K562 (cell line): Measurements from ENCODE around the gene CALY. TPM values are rescaled to one million over a fixed set of nuclear protein-coding genes. Genes with fewer than 3 reads are reported as not detected.

Experiments used
- ATAC-seq: fragments of 200-7000 bp; cut with Tn5 transposase; 3 replicates; pipeline ENCODE4 v1.9.1; 2020; ENCODE audit warnings: moderate library complexity
- BruUV-seq: library from RNA; stranded (reverse); fragments of 400-500 nt; replicated peaks from 2 replicates; lab custom pipeline; 2021; lab: Mats Ljungman, UMichigan
- CTCF ChIA-PET: fragments of 300-600 bp; formaldehyde crosslinking; extraction: SDS; loops from one replicate; lab custom pipeline; 2021; ENCODE audit warnings: low intra/inter-chr PET ratio; lab: Yijun Ruan, JAX
- POLR2A ChIA-PET: fragments of 300-600, 350-650 bp; sonication (Branson Sonifier 250); formaldehyde crosslinking; extraction: SDS; loops from one replicate; lab custom pipeline; 2021; ENCODE audit warnings: antibody characterized with exemption, inconsistent platforms; lab: Yijun Ruan, JAX
- DNase-seq, 4 experiments: peaks; one replicate each; pipeline versions ENCODE4 v3.0.0 to v3.0.0-alpha.2; 2011 to 2018; ENCODE audit warnings: low spot score in 3 of 4, mixed read lengths in 3 of 4; ENCODE audit errors: extremely low read depth in 1 of 4
- FAIRE-seq: peaks from 2 replicates; lab custom pipeline; 2011; peaks lifted over from hg19 to GRCh38; lab: Jason Lieb, UNC
- H2AFZ ChIP-seq: 2 replicates; pipeline ENCODE4 v1.6.0; 2011; ENCODE audit warnings: low read depth, low read length, control low read depth, inconsistent platforms
- H3K27ac ChIP-seq: fragments of 200-600 bp; 3 replicates; pipeline ENCODE4 v1.8.0; 2011; ENCODE audit warnings: low read depth, mild to moderate bottlenecking, control low read depth, inconsistent platforms, low read length, moderate library complexity, mixed read lengths; ENCODE audit errors: extremely low read depth
- H3K27me3 ChIP-seq, 2 experiments: fragments of 300-600 bp in 1 of 2; 2 replicates in 1 of 2; 3 replicates in 1 of 2; pipeline versions ENCODE4 v1.6.0 to v1.8.0; 2011; ENCODE audit warnings: inconsistent platforms in 2 of 2, low read length in 2 of 2, mild to moderate bottlenecking in 1 of 2, mixed read lengths in 1 of 2, moderate library complexity in 1 of 2; ENCODE audit not compliant: control insufficient read depth in 2 of 2, insufficient read depth in 2 of 2
- H3K36me3 ChIP-seq: fragments of 300-600 bp; 3 replicates; pipeline ENCODE4 v1.8.0; 2011; ENCODE audit warnings: mild to moderate bottlenecking, low read length, inconsistent platforms; ENCODE audit not compliant: control insufficient read depth, insufficient read depth
- H3K4me1 ChIP-seq, 2 experiments: fragments of 200-600 bp in 1 of 2; replicated peaks in 1 of 2; 2 replicates in 1 of 2; 3 replicates in 1 of 2; pipeline versions ENCODE4 v1.5.1 to v1.8.0; 2011; ENCODE audit warnings: inconsistent platforms in 2 of 2, low read length in 2 of 2, mild to moderate bottlenecking in 1 of 2, mixed read lengths in 1 of 2, moderate library complexity in 1 of 2; ENCODE audit not compliant: control insufficient read depth in 2 of 2, insufficient read depth in 2 of 2
- H3K4me2 ChIP-seq: 2 replicates; pipeline ENCODE4 v1.6.1; 2011; ENCODE audit warnings: low read length, control low read depth, inconsistent platforms, mixed read lengths; ENCODE audit not compliant: insufficient read depth
- H3K4me3 ChIP-seq: fragments of 200-600 bp; sonication (generic), shearing (Covaris generic); 2 replicates; pipeline ENCODE4 v1.5.1; 2016; ENCODE audit warnings: control low read depth, inconsistent platforms
- H3K79me2 ChIP-seq: fragments of 200-600 bp; 3 replicates; pipeline ENCODE4 v1.8.0; 2011; ENCODE audit warnings: low read length, inconsistent platforms; ENCODE audit not compliant: control insufficient read depth, insufficient read depth
- H3K9ac ChIP-seq, 2 experiments: 2 replicates each; pipeline versions ENCODE4 v1.6.0 to v1.6.1; 2011; ENCODE audit warnings: low read depth in 2 of 2, low read length in 2 of 2, control low read depth in 1 of 2, inconsistent platforms in 1 of 2, mild to moderate bottlenecking in 1 of 2, mixed read lengths in 1 of 2; ENCODE audit not compliant: insufficient read depth in 1 of 2
- H3K9me1 ChIP-seq: one replicate; pipeline ENCODE4 v1.6.0; 2011; ENCODE audit warnings: inconsistent platforms, mild to moderate bottlenecking, low read length, moderate library complexity; ENCODE audit not compliant: control insufficient read depth, insufficient read depth
- H3K9me3 ChIP-seq: replicated peaks from 2 replicates; pipeline ENCODE4 v1.5.1; 2011; ENCODE audit warnings: low read depth, low read length, inconsistent platforms; ENCODE audit not compliant: control insufficient read depth, insufficient read depth
- H4K20me1 ChIP-seq: replicated peaks from 2 replicates; pipeline ENCODE4 v1.6.1; 2011; ENCODE audit warnings: low read length, inconsistent platforms, mixed read lengths; ENCODE audit not compliant: control insufficient read depth, insufficient read depth
- ATF7 ChIP-seq: fragments of 450-650 bp; IDR thresholded peaks from 2 replicates; pipeline ENCODE4 v1.7.1; 2014; ENCODE audit warnings: mild to moderate bottlenecking, moderate library complexity
- CTCF ChIP-seq, 3 experiments: IDR thresholded peaks in 2 of 3; conservative IDR thresholded peaks in 1 of 3; 2 replicates each; pipeline ENCODE4 v1.5.1; 2011 to 2012; ENCODE audit warnings: low read length in 3 of 3, mild to moderate bottlenecking in 3 of 3, control low read depth in 2 of 3, improper control_type of control experiment in 1 of 3, inconsistent platforms in 1 of 3, low read depth in 1 of 3, mixed read lengths in 1 of 3, moderate library complexity in 1 of 3; ENCODE audit not compliant: insufficient read depth in 2 of 3
- E2F6 ChIP-seq, 2 experiments: IDR thresholded peaks; 2 replicates each; pipeline ENCODE4 v1.6.1; 2011; ENCODE audit warnings: borderline replicate concordance in 1 of 2, control low read depth in 1 of 2, low read depth in 1 of 2, low read length in 1 of 2, mild to moderate bottlenecking in 1 of 2, mixed read lengths in 1 of 2, moderate library complexity in 1 of 2; ENCODE audit not compliant: insufficient read depth in 1 of 2, insufficient read length in 1 of 2, poor library complexity in 1 of 2, severe bottlenecking in 1 of 2; ENCODE audit errors: extremely low read depth in 1 of 2
- GABPA ChIP-seq: fragments of 200-800 bp; sonication (Bioruptor generic); conservative IDR thresholded peaks from 2 replicates; pipeline ENCODE4 v1.6.1; 2016; ENCODE audit warnings: low read depth, missing genetic modification characterization, missing compliant biosample characterization
- GABPB2 ChIP-seq: fragments of 250-450 bp; sonication (Bioruptor Pico); conservative IDR thresholded peaks from 2 replicates; pipeline ENCODE4 v1.5.1; 2021; ENCODE audit warnings: mild to moderate bottlenecking
- HMG20A ChIP-seq: fragments of 450-650 bp; formaldehyde crosslinking; conservative IDR thresholded peaks from 2 replicates; pipeline ENCODE4 v1.4.0; 2020; ENCODE audit warnings: mild to moderate bottlenecking, mixed read lengths
- JUNB ChIP-seq: fragments of 450-650 bp; formaldehyde crosslinking; conservative IDR thresholded peaks from 2 replicates; pipeline ENCODE4 v1.4.0; 2020; ENCODE audit warnings: mild to moderate bottlenecking
- NFIC ChIP-seq: fragments of 450-650 bp; IDR thresholded peaks from 2 replicates; pipeline ENCODE4 v1.6.1; 2017; ENCODE audit warnings: mild to moderate bottlenecking, inconsistent platforms
- PHF8 ChIP-seq: fragments of 200-600 bp; sonication (generic); IDR thresholded peaks from 2 replicates; pipeline ENCODE4 v1.6.1; 2012; ENCODE audit warnings: mixed run types, mild to moderate bottlenecking, inconsistent platforms, low read length, moderate library complexity, borderline replicate concordance
- SLC30A9 ChIP-seq: fragments of 250-450 bp; sonication (Bioruptor Pico); IDR thresholded peaks from 2 replicates; pipeline ENCODE4 v1.8.0; 2022; ENCODE audit warnings: mild to moderate bottlenecking, moderate library complexity
- ZBTB7A ChIP-seq: IDR thresholded peaks from 2 replicates; pipeline ENCODE4 v1.6.1; 2011; ENCODE audit warnings: low read depth, mild to moderate bottlenecking, low read length, moderate library complexity, borderline replicate concordance; ENCODE audit not compliant: control insufficient read depth
- WGBS: fragments of 100-300 bp; shearing (Covaris generic); methylation state at CpG from one replicate; pipeline ENCODE4 v1.1.6; 2016; ENCODE audit warnings: low coverage, mixed read lengths; ENCODE audit not compliant: insufficient coverage; ENCODE audit errors: missing lambda C conversion rate; 5-methylcytosine and 5-hydroxymethylcytosine counted together
- in situ Hi-C: fragments of 300-500 bp; cut with MboI; formaldehyde crosslinking; loops from 4 replicates; pipeline ENCODE4 v1.15.0; 2018; ENCODE audit warnings: inconsistent platforms, mixed read lengths
- intact Hi-C: fragments of 100-400 bp; cut with micrococcal nuclease; formaldehyde crosslinking; loops from 2 replicates; pipeline ENCODE4 v1.14.2; 2022
- polyA plus RNA-seq, 8 experiments: library from polyadenylated mRNA; depleted of rRNA in 4 of 8; stranded (reverse) in 5 of 8; unstranded in 3 of 8; fragments of >200 nt; fragmentation: Nextera tagmentation in 2 of 8; fragmentation: Illumina TruSeq in 1 of 8; extraction: Ambion mirVana in 2 of 8; extraction: Trizol in 1 of 8; gene quantifications; 2 replicates each; pipeline versions ENCODE4 v1.2.1 to v1.2.3, GENCODE V29; 2011 to 2014; ENCODE audit warnings: inconsistent platforms in 1 of 8, missing spikeins in 1 of 8
- total RNA-seq, 7 experiments: library from RNA; depleted of rRNA in 6 of 7; stranded (reverse); fragments of >200 nt in 6 of 7; fragmentation: Illumina TruSeq in 2 of 7; extraction: Trizol in 2 of 7; gene quantifications; 2 replicates each; pipeline versions ENCODE4 v1.2.1 to v1.2.3, GENCODE V29; 2011 to 2021; ENCODE audit warnings: low replicate concordance in 1 of 7

CALY gene
- total and polyA plus RNA-seq, 9 of the 15 experiments (the other 6 are each of a cell fraction or from before 2014, with no cell fraction given), result not detected

GRCh38 chr10:133276100-133276434 is 60.6 kb downstream of the CALY start:
- 63% methylated on average over 1 of the region's 6 CpGs for WGBS
- Histone ChIP-seq H3K4me1 (peaks cover 40 to 95% of the 10 kb centered on the region in 2 experiments), H3K4me3 (peak overlapping the region; percentile 10; the same call in 1 of the 2 replicates), H3K36me3 (peaks cover 12% of the 10 kb centered on the region; the same call in 1 of the 3 replicates), H2AFZ (0 out of 2 replicates have a peak overlapping the region, but pooled peaks have one; percentile 37), H3K9ac (peak overlapping the region; percentile 46 to 75; a peak in 3 of 4 replicates), H3K27me3 (no peaks in the 10 kb centered on the region), H4K20me1 (no peaks in the 10 kb centered on the region), H3K9me1 (peaks cover 3% of the 10 kb centered on the region), H3K4me2 (peak overlapping the region; percentile 51), H3K79me2 (no peaks in the 10 kb centered on the region), H3K27ac (peak overlapping the region; percentile 41; the same call in 2 of the 3 replicates), H3K9me3 (no peaks in the 10 kb centered on the region)
- BruUV-seq, result no TSS peak
- POLR2A ChIA-PET, result interaction anchor here (0.5 to 1.3 kb wide), 2 partner anchors 13 to 29 kb away, joined by 3 to 4 read pairs; no protein-coding TSS in a partner anchor
- intact Hi-C loops, result no loop called here
- in situ Hi-C loops, result no loop called here
- CTCF ChIA-PET, result no interaction called here
- DNase-seq (peak in 1 of 4 experiments; percentile 14), FAIRE-seq (no peak), ATAC-seq (no peak)
- TF ChIP-seq E2F6 (IDR thresholded peaks at IDR 0.05; ENCODE audit: borderline replicate concordance in 1 of 2, extremely low read depth in 1 of 2, insufficient read depth in 1 of 2, insufficient read length in 1 of 2, low read depth in 1 of 2, low read length in 1 of 2, poor library complexity in 1 of 2, severe bottlenecking in 1 of 2) (peak in 1 of 2 experiments; percentile 40), JUNB (CRISPR knock-in tag) (no peak)

GRCh38 chr10:133275684-133276092 is 61.0 kb downstream of the CALY start:
- H3K4me2 ChIP-seq, result peak overlapping the region; percentile 51; the same call in 1 of the 2 replicates
- WGBS, result 17% methylated on average over 7 of the region's 12 CpGs
- H4K20me1 ChIP-seq, result no peaks in the 10 kb centered on the region
- BruUV-seq, result no TSS peak
- ATAC-seq (no peak), DNase-seq (peak in 2 of 4 experiments; percentile 16 to 27), FAIRE-seq (no peak)
- intact Hi-C loops, result no loop called here
- H3K4me1 ChIP-seq, result peaks cover 40 to 95% of the 10 kb centered on the region in 2 experiments
- H3K36me3 ChIP-seq, result peaks cover 12% of the 10 kb centered on the region; the same call in 1 of the 3 replicates
- in situ Hi-C loops, result no loop called here
- H3K9me3 ChIP-seq, result no peaks in the 10 kb centered on the region
- no peaks in the 10 kb centered on the region for H3K79me2 ChIP-seq
- POLR2A ChIA-PET, result interaction anchor here (0.8 to 1.3 kb wide), 2 partner anchors 13 to 38 kb away, joined by 3 read pairs; no protein-coding TSS in a partner anchor
- peak overlapping the region; percentile 2; the same call in 1 of the 2 replicates for H3K4me3 ChIP-seq
- CTCF ChIA-PET, result no interaction called here
- peaks cover 3% of the 10 kb centered on the region for H3K9me1 ChIP-seq
- H3K9ac ChIP-seq, result peak overlapping the region; percentile 46 to 84; a peak in 3 of 4 replicates
- no peaks in the 10 kb centered on the region for H3K27me3 ChIP-seq
- peak overlapping the region; percentile 41 for H3K27ac ChIP-seq
- H2AFZ ChIP-seq, result 0 out of 2 replicates have a peak overlapping the region, but pooled peaks have one; percentile 37
- TF ChIP-seq GABPB2 (CRISPR knock-in tag) (no peak), ZBTB7A (peak; percentile 41; the same call in 1 of the 2 replicates), HMG20A (CRISPR knock-in tag) (no peak), ATF7 (no peak), NFIC (no peak), GABPA (tag) (peak; percentile 33; the same call in 1 of the 2 replicates), PHF8 (no peak), CTCF (IDR thresholded peaks at IDR 0.05 in 2 of 3, conservative IDR thresholded peaks at IDR 0.05 in 1 of 3; ENCODE audit: insufficient read depth in 2 of 3, low read depth in 1 of 3, low read length in 3 of 3) (peak in 1 of 3 experiments; percentile 13; a peak in 2 of 6 replicates), SLC30A9 (CRISPR knock-in tag) (no peak)
